Activated CD4-positive, alpha-beta memory T cell treated with anti-CD3 and anti-CD28 coated beads, Interleukin-2, amount 10 ng/mL, durations not matched to agents 7 days and 5 days (primary cell): ENCODE results near the gene MRPL22. TPM values are rescaled to one million over a fixed set of nuclear protein-coding genes. Genes with fewer than 3 reads are reported as not detected.
"Not testable (repeated sequence)": the region's sequence is repeated elsewhere in the genome, so short reads cannot be mapped to it uniquely, and the experiment has no call there.

ENCODE experiments used
- CTCF ChIA-PET: fragments of 350-600 bp; sonication (Branson Sonifier 250); formaldehyde crosslinking; loops from one replicate; lab custom pipeline; 2021; ENCODE audit warnings: antibody characterized with exemption, inconsistent platforms; lab: Charles Lee
- POLR2A ChIA-PET: fragments of 350-600 bp; sonication (Branson Sonifier 250); formaldehyde crosslinking; loops from one replicate; lab custom pipeline; 2021; ENCODE audit warnings: antibody characterized with exemption; lab: Charles Lee
- DNase-seq: peaks from one replicate; pipeline ENCODE4 v3.0.0-alpha.2; 2020
- H3K27ac Mint-ChIP-seq: one replicate; pipeline ENCODE4 v1.8.0; 2021; ENCODE audit warnings: mild to moderate bottlenecking, mixed read lengths
- H3K27me3 Mint-ChIP-seq: one replicate; pipeline ENCODE4 v1.8.0; 2021; ENCODE audit warnings: mixed read lengths
- H3K36me3 Mint-ChIP-seq: one replicate; pipeline ENCODE4 v1.8.0; 2021; ENCODE audit warnings: low read depth, mixed read lengths
- H3K4me1 Mint-ChIP-seq: one replicate; pipeline ENCODE4 v1.8.0; 2021; ENCODE audit warnings: mixed read lengths
- H3K4me3 Mint-ChIP-seq: one replicate; pipeline ENCODE4 v1.8.0; 2021; ENCODE audit warnings: mild to moderate bottlenecking, mixed read lengths
- H3K9me3 Mint-ChIP-seq: one replicate; pipeline ENCODE4 v1.8.0; 2021; ENCODE audit warnings: mixed read lengths
- total RNA-seq, 2 experiments: library from RNA; stranded (reverse); gene quantifications; one replicate each; pipeline ENCODE4 v1.2.3, GENCODE V29; 2021

MRPL22 gene
- total RNA-seq, 2 experiments from 2014 or later = 60.0 to 62.2 TPM

DNA sequence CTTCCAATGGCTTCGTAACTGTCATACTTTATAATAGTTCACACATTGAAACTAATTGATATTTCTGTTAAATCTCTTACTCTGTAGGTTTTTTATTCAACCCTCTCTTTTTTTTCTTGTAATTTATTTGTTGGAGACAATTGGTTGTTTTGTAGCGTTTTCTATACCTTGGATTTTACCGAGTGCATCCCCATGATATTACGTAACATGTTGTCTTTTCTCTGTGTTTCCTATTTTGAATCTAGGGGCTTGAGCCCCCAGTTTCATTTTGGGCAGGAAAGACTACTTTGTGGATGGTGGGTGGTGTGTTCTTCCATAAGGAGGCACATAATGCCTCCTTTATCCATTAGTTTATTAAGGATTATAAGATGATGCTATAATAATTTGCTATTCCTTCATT is 7.4 kb downstream of the MRPL22 start:
- Mint-ChIP-seq H3K9me3 (no peaks in the 10 kb centered on the region), H3K4me3 (no peak overlapping the region), H3K36me3 (peaks cover 18% of the 10 kb centered on the region), H3K4me1 (peaks cover 9% of the 10 kb centered on the region), H3K27ac (no peak overlapping the region), H3K27me3 (no peaks in the 10 kb centered on the region)
- DNase-seq = no peak
- ChIA-PET CTCF (no interaction called here), POLR2A (no interaction called here)

DNA sequence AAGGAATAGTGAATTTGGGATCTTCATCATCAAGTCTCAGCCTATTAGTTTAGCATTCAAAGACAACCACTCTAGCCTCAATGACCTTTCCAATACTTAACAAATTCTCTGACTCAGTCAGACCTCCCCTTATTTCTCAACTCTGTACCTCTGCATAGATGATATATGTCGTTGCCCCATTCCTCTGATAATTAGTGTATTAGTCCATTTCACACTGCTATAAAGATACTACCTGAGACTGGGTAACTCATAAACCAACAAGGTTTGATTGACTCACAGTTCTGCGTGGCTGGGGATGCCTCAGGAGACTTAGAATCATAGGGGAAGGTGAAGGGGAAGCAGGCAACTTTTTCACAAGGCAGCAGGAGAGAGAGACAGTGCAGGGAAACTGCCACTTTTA is 8.9 kb downstream of the MRPL22 start:
- H3K27ac Mint-ChIP-seq = no peak overlapping the region

DNA sequence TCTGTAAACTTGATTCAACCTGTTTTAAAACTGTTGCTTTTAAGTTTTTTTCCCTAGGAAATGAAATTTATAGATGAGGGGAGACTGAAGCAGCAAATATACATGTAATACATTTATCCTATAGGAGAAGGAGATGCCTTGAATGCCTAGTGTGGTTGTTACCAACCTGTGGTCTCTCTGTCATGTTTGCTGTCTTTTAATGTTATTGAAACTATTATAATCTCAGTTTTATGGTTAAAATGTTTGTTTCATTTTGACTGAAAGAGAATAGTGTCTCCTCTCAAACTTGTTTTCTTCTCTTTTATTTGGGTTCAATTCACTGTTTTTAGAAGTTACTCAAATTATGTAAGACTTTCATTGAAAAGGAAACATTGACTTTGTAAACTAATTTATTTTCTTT is 15.8 kb downstream of the MRPL22 start:
- H3K27ac Mint-ChIP-seq = no peak overlapping the region
- POLR2A ChIA-PET = no interaction called here
- H3K4me1 Mint-ChIP-seq = peaks cover 3% of the 10 kb centered on the region
- H3K27me3 Mint-ChIP-seq = no peaks in the 10 kb centered on the region
- peaks cover 18% of the 10 kb centered on the region for H3K36me3 Mint-ChIP-seq
- no peak overlapping the region for H3K4me3 Mint-ChIP-seq
- CTCF ChIA-PET = interaction anchor here (1.5 to 1.6 kb wide), 2 partner anchors 12 to 48 kb away, joined by 4 to 5 read pairs; no protein-coding TSS in a partner anchor
- no peak for DNase-seq
- no peaks in the 10 kb centered on the region for H3K9me3 Mint-ChIP-seq

More for the DNA sequence above, 8.9 kb downstream of the MRPL22 start:
- Mint-ChIP-seq H3K9me3 (no peaks in the 10 kb centered on the region), H3K4me3 (no peak overlapping the region), H3K36me3 (peaks cover 18% of the 10 kb centered on the region), H3K4me1 (peaks cover 9% of the 10 kb centered on the region), H3K27me3 (no peaks in the 10 kb centered on the region)
- CTCF ChIA-PET = no interaction called here
- no peak for DNase-seq
- POLR2A ChIA-PET = no interaction called here

DNA sequence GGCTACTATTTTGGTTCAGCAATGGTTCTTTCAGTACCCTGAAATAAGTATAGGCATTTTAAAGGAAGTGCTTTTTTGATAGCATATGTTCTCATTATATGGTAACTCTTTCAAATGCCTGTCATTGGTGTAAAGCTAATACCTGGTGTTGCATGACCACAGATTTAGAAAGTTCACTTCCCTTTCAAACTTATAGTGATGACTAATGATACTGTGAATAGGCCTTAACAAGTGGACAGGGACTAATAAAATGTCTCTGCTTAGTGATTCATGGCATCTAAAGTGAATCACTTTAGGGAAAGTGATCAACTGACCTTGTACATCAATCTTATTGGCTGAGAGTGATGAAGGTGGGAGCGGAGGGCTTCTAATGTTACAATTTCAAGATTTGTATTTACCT is 21.6 kb downstream of the MRPL22 start:
- Mint-ChIP-seq H3K9me3 (no peaks in the 10 kb centered on the region), H3K36me3 (peaks cover 26% of the 10 kb centered on the region), H3K4me1 (peaks cover 5% of the 10 kb centered on the region), H3K4me3 (no peak overlapping the region), H3K27ac (no peak overlapping the region), H3K27me3 (no peaks in the 10 kb centered on the region)
- DNase-seq = no peak
- CTCF ChIA-PET = no interaction called here
- POLR2A ChIA-PET = no interaction called here

DNA sequence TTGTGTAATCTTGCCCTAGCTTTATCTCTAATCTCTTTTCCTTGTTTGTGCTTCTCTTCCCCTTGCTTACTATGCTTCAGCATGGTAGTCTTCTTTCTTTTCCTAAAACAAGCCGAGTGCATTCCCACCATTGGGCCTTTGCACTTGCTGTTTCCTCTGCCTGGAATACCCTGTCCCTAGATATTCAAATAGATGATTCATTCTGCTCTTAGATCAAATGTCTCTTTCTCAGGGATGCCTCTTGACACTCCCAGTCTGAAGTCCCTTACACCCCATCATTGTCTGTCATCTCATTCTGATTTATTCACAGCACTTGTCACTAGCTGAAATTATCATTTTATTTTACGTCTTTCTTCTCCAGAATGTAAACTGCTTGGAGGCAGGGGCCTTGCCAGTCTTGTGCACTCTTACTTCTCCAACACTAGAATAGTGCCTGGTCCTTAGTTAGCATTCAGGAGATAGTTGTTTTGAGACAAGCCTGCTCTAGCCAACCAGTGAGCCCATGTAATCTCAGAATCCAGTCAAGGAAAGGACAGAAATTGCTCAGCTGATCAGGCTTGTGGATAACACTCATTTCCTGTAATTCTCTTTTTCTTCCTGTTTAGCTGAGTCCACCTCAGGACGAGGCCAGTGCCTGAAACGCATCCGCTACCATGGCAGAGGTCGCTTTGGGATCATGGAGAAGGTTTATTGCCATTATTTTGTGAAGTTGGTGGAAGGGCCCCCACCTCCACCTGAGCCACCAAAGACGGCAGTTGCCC is 25.4 kb downstream of the MRPL22 start:
- no peak for DNase-seq
- CTCF ChIA-PET = no interaction called here
- no peaks in the 10 kb centered on the region for H3K9me3 Mint-ChIP-seq
- no peak overlapping the region for H3K4me3 Mint-ChIP-seq
- H3K27ac Mint-ChIP-seq = no peak overlapping the region
- H3K27me3 Mint-ChIP-seq = no peaks in the 10 kb centered on the region
- peaks cover 23% of the 10 kb centered on the region for H3K36me3 Mint-ChIP-seq
- POLR2A ChIA-PET = no interaction called here
- H3K4me1 Mint-ChIP-seq = peaks cover 5% of the 10 kb centered on the region

DNA sequence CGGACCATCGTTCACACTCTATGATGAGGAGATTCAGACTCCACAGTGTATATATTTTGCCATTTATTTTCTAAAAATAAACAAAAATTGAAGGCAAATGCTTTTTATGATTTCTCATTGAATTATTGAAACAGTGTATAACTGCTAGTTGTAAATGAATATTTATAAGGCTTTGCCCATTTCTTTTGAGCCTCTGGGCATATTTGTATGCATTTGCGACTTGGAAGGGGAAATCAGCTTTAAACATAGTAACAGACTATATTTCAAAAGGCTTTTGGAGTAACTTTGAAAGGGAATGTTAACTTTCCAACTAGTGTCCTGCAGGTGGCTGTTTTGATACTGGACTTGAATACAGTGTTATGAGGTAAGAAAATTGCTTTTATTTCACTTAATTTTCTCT is 26.0 kb downstream of the MRPL22 start:
- H3K4me3 Mint-ChIP-seq = no peak overlapping the region
- ChIA-PET POLR2A (no interaction called here), CTCF (no interaction called here)
- H3K27ac Mint-ChIP-seq = no peak overlapping the region
- DNase-seq = no peak
- peaks cover 23% of the 10 kb centered on the region for H3K36me3 Mint-ChIP-seq
- no peaks in the 10 kb centered on the region for H3K9me3 Mint-ChIP-seq
- no peaks in the 10 kb centered on the region for H3K27me3 Mint-ChIP-seq
- H3K4me1 Mint-ChIP-seq = peaks cover 5% of the 10 kb centered on the region

DNA sequence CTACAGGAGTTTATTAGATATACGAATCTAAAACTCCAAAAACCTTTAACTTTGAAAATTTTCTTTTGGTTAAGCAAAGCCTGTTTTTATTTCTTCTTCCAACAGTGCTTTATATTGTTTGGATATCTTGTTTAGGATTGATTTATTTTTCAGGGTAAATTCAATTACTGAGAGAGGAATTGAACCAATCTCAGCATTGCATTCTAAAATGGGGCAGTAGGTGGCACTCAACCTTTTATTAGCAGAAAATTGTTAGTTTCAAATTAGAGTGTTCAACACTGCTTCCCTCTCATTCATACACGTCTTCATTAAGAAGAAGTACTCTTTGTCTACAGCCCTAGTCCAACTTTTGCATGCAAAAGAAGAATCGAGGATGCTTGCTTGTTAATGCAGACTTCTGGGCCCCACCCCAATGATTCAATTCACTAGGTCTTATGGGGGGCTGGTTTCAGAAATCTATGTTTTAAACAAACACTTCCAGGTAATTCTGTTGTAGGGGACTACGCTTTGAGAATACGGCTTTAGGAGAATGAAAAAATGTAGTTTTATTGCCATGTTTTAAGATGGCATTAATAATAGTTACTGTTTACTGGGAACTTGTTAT is 26.6 kb downstream of the MRPL22 start:
- POLR2A ChIA-PET = no interaction called here
- no peak for DNase-seq
- Mint-ChIP-seq H3K27ac (no peak overlapping the region), H3K36me3 (peaks cover 21% of the 10 kb centered on the region), H3K4me1 (peaks cover 5% of the 10 kb centered on the region), H3K4me3 (no peak overlapping the region), H3K9me3 (no peaks in the 10 kb centered on the region), H3K27me3 (no peaks in the 10 kb centered on the region)
- CTCF ChIA-PET = interaction anchor here (0.8 to 1.6 kb wide), 3 partner anchors 8 to 169 kb away, joined by 3 to 4 read pairs (median 3); no protein-coding TSS in a partner anchor

DNA sequence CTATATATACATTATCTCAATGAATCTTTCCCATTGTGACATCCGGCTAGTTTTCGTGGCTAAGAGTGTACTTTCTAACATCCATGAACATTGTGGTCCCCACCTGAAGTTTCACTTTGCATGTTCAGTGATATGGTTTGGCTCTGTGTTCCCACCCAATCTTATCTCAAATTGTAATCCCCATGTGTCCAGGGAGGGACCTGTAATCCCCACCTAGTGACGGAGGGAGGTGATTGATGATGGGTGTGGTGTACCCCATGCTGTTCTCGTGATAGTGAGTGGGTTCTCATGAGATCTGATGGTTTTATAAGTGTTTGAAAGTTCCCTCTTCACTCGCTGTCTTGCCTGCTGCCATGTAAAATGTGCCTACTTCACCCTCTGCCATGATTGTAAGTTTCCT is 28.1 kb downstream of the MRPL22 start:
- no peaks in the 10 kb centered on the region for H3K9me3 Mint-ChIP-seq

DNA sequence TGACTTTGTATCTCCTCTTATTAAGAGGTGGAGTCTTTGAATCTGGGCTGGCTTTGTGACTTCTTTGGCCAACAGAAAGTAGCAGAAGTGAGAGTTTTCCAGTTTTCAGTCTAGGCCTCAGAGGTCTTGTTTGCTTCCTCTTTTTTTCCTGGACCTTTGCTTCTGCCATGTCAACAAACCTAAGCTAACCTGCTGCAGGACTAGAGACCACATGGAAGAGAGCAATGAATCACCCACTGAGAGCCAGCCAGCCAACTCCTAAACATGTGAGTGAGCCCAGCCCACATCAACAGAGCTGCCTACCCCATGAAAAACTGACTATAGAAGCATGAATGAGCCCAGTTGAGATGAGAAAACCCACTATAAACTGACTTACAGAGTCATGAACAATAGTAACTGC is 29.9 kb downstream of the MRPL22 start:
- peaks cover 20% of the 10 kb centered on the region for H3K36me3 Mint-ChIP-seq
- no peaks in the 10 kb centered on the region for H3K9me3 Mint-ChIP-seq
- DNase-seq = no peak
- no peak overlapping the region for H3K27ac Mint-ChIP-seq
- POLR2A ChIA-PET = no interaction called here
- CTCF ChIA-PET = no interaction called here
- peaks cover 5% of the 10 kb centered on the region for H3K4me1 Mint-ChIP-seq
- no peak overlapping the region for H3K4me3 Mint-ChIP-seq
- no peaks in the 10 kb centered on the region for H3K27me3 Mint-ChIP-seq

More for the DNA sequence above, 28.1 kb downstream of the MRPL22 start:
- DNase-seq = no peak
- POLR2A ChIA-PET = no interaction called here
- CTCF ChIA-PET = interaction anchor here (1.6 kb wide), 1 partner anchor 36 kb away, joined by 3 read pairs; no protein-coding TSS in a partner anchor
- H3K36me3 Mint-ChIP-seq = peaks cover 16% of the 10 kb centered on the region
- H3K27me3 Mint-ChIP-seq = no peaks in the 10 kb centered on the region
- no peak overlapping the region for H3K27ac Mint-ChIP-seq
- no peak overlapping the region for H3K4me3 Mint-ChIP-seq
- peaks cover 5% of the 10 kb centered on the region for H3K4me1 Mint-ChIP-seq

DNA sequence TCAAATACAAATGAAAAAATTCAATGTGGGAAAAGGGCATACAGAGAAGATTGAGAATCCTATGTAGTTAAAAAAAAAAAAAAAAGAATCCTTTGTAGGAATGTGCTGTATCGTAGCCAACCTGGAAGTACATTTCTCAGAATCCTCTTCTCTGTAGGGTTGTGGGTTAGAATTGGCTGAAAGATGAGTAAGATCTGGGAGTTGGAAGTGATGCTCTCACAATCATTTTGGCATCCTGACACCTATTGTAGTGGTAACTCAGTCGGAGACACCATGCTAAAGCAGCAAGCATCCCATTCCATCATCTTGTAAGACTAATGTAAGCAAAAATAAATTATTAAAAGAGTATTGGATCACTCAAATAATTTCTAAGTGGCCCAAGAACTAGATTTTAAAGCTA is 30.6 kb downstream of the MRPL22 start:
- H3K36me3 Mint-ChIP-seq = peaks cover 18% of the 10 kb centered on the region
- no peak overlapping the region for H3K27ac Mint-ChIP-seq
- no peaks in the 10 kb centered on the region for H3K9me3 Mint-ChIP-seq
- POLR2A ChIA-PET = no interaction called here
- CTCF ChIA-PET = no interaction called here
- H3K4me3 Mint-ChIP-seq = no peak overlapping the region
- H3K27me3 Mint-ChIP-seq = no peaks in the 10 kb centered on the region
- H3K4me1 Mint-ChIP-seq = no peaks in the 10 kb centered on the region
- no peak for DNase-seq

DNA sequence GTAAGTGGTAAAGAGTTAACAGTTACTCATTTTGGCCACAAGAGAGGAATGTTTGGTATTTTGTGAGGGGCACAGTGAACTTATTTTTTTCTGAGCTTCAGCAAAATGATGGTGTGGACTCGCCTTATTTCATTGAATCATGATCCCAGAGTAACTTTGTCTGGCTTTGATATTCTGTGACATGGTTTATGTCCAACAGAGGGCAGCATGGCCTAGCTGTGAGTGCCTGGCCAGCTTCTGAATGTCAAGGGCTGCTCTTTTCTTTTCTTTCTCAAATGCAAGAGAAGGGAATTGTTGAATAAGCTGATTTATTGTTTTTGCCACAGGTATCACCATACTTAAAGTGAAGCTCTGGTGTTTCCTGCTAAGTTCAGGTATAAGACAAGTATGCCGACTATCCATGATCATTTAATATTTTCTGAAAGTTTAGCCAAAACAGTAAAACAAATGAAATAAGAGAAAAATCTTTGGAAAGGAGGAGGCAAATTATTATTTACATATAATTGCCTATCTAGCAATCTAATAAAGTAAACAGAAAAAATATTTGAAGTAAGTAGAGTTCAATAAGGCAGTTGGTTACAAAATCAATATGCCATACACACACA is 31.7 kb downstream of the MRPL22 start:
- no peak for DNase-seq
- ChIA-PET POLR2A (no interaction called here), CTCF (interaction anchor here (1.0 to 1.1 kb wide), 2 partner anchors 8 to 32 kb away, joined by 3 to 4 read pairs; no protein-coding TSS in a partner anchor)
- no peaks in the 10 kb centered on the region for H3K9me3 Mint-ChIP-seq
- H3K27ac Mint-ChIP-seq = no peak overlapping the region
- no peak overlapping the region for H3K4me3 Mint-ChIP-seq
- H3K4me1 Mint-ChIP-seq = no peaks in the 10 kb centered on the region
- no peaks in the 10 kb centered on the region for H3K27me3 Mint-ChIP-seq
- H3K36me3 Mint-ChIP-seq = peaks cover 14% of the 10 kb centered on the region

DNA sequence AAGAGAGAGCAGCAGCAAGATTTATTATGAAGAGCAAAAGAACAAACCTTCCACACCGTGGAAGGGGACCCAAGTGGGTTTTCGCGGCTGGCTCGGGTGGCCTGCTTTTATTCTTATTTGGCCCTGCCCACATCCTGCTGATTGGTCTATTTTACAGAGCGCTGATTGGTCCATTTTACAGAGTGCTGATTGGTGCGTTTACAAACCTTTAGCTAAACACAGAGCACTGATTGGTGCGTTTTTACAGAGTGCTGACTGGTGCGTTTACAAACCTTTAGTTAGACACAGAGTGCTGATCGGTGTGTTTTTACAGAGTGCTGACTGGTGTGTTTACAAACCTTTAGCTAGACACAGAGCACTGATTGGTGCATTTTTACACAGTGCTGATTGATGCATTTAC is 35.2 kb downstream of the MRPL22 start:
- H3K4me1 Mint-ChIP-seq, H3K27ac Mint-ChIP-seq, DNase-seq, POLR2A ChIA-PET, CTCF ChIA-PET, H3K36me3 Mint-ChIP-seq, H3K4me3 Mint-ChIP-seq, H3K27me3 Mint-ChIP-seq, H3K9me3 Mint-ChIP-seq: not testable (repeated sequence)

DNA sequence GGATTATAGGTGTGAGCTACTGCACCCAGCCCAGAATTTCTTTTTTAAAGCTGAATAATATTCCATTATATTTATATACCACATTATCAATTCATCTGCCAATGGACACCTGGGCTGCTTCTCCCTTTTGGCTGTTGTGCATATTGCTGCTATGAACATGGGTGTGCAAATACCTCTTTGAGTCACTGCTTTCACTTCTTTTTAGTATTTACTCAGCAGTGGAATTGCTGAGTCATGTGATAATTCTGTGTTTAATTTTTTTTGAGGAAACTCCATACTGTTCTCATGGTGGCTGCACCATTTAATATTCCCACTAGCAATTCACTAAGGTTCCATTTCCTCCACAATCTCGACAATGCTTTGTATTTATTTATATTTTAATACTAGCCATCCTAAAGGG is 36.5 kb downstream of the MRPL22 start:
- Mint-ChIP-seq H3K9me3 (no peaks in the 10 kb centered on the region), H3K4me1 (no peaks in the 10 kb centered on the region), H3K36me3 (peaks cover 10% of the 10 kb centered on the region), H3K27ac (no peak overlapping the region), H3K27me3 (no peaks in the 10 kb centered on the region), H3K4me3 (no peak overlapping the region)
- POLR2A ChIA-PET = no interaction called here
- DNase-seq = no peak
- CTCF ChIA-PET = no interaction called here
